ACC112 (cell line): ENCODE data around the gene ZNF549.
"Not testable (repeated sequence)": the region's sequence is repeated elsewhere in the genome, so short reads cannot be mapped to it uniquely, and the experiment has no call there.

Source experiments
- H2AFZ ChIP-seq: fragments of 200-600 bp; sonication (generic); one replicate; pipeline ENCODE4 v1.6.0; 2017; ENCODE audit warnings: antibody characterized with exemption, low read length; ENCODE audit not compliant: unreplicated experiment
- H3K27ac ChIP-seq: fragments of 200-600 bp; sonication (generic); 2 replicates; pipeline ENCODE4 v1.5.1; 2014; ENCODE audit warnings: low read depth, mild to moderate bottlenecking, antibody characterized with exemption, low read length, moderate library complexity
- H3K27me3 ChIP-seq: fragments of 200-600 bp; sonication (generic); 2 replicates; pipeline ENCODE4 v1.6.1; 2014; ENCODE audit warnings: mild to moderate bottlenecking, antibody characterized with exemption, low read length, moderate library complexity, mixed read lengths; ENCODE audit not compliant: insufficient read depth
- H3K36me3 ChIP-seq: fragments of 200-600 bp; sonication (generic); 2 replicates; pipeline ENCODE4 v1.6.1; 2016; ENCODE audit warnings: mild to moderate bottlenecking, antibody characterized with exemption, low read length, moderate library complexity, mixed read lengths; ENCODE audit not compliant: insufficient read depth
- H3K4me1 ChIP-seq: fragments of 200-600 bp; sonication (generic); one replicate; pipeline ENCODE4 v1.6.1; 2016; ENCODE audit warnings: low read length, mixed read lengths; ENCODE audit not compliant: insufficient read depth, unreplicated experiment, control insufficient read depth
- H3K4me3 ChIP-seq: fragments of 200-600 bp; sonication (generic); 2 replicates; pipeline ENCODE4 v1.5.1; 2014; ENCODE audit warnings: mild to moderate bottlenecking, low read depth, low read length
- H3K79me2 ChIP-seq: fragments of 200-600 bp; sonication (generic); one replicate; pipeline ENCODE4 v1.6.0; 2016; ENCODE audit warnings: low read length; ENCODE audit not compliant: control insufficient read depth, unreplicated experiment, insufficient read depth

The ZNF549 gene

GRCh38 chr19:57518021-57518420 is 9.1 kb upstream of the ZNF549 start:
- H3K79me2 ChIP-seq, H2AFZ ChIP-seq, H3K4me3 ChIP-seq, H3K27ac ChIP-seq, H3K4me1 ChIP-seq, H3K27me3 ChIP-seq: not testable (repeated sequence)
- peaks cover 15% of the 10 kb centered on the region for H3K36me3 ChIP-seq

DNA sequence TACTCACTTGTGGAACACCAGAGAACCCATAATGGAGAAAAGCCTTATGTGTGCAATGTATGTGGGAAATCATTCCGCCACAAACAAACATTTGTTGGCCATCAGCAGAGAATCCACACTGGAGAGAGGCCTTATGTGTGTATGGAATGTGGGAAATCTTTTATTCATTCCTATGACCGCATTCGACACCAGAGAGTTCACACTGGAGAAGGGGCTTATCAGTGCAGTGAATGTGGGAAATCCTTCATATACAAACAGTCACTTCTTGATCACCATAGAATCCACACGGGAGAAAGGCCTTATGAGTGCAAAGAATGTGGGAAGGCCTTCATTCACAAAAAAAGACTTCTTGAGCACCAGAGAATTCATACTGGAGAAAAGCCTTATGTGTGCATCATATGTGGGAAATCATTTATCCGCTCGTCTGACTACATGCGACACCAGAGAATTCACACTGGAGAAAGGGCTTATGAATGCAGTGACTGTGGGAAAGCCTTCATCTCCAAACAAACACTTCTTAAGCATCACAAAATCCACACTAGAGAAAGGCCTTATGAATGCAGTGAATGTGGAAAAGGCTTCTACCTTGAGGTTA is 10.9 kb downstream of the ZNF549 start:
- H2AFZ ChIP-seq: no peak overlapping the region
- no peak overlapping the region for H3K27ac ChIP-seq
- no peak overlapping the region for H3K4me3 ChIP-seq
- peaks cover 77% of the 10 kb centered on the region for H3K36me3 ChIP-seq
- H3K79me2 ChIP-seq: no peaks in the 10 kb centered on the region
- H3K4me1 ChIP-seq: no peaks in the 10 kb centered on the region
- no peaks in the 10 kb centered on the region for H3K27me3 ChIP-seq

DNA sequence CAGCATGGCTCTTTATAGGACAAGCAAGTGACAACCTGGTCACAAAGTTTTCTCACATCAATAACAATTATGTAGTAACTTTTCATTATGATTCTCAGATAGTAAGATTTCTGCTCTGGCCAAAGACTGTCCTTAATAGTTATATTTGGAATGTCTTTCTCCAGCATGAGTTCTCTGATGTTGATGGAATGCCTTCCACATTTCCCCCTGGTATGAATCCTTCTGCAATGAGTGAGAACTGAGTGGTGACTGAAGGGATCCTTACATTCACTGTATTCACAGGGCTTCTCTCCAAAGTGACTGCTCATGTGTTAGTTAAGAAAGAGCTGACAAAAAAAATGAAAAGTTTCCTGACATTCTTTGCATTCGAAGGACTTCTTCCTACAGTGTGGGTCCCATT is 19.4 kb downstream of the ZNF549 start:
- Histone ChIP-seq H3K27ac (no peak overlapping the region), H3K36me3 (peaks cover 93% of the 10 kb centered on the region), H2AFZ (no peak overlapping the region), H3K79me2 (no peaks in the 10 kb centered on the region), H3K27me3 (no peaks in the 10 kb centered on the region), H3K4me3 (no peak overlapping the region), H3K4me1 (no peaks in the 10 kb centered on the region)

DNA sequence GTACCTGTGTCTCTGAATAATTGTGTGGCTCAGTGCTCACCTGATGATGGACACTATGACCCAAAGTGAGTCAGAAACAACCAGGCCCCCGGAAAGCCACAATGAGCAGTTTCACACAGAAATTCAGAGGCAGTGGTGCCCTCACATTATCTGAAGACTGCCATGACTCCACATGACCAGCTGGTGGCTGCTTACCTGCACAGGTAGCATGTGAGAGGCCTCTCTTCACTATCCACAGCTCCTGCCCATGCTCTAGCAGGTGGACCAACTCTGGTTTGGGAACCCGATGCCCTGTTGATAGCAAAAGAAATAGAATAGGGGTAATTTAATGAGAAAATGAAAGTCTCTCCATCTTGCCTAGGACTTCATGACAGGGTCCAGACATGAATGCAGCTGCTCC is 25.3 kb downstream of the ZNF549 start:
- Histone ChIP-seq H3K79me2 (peaks cover 6% of the 10 kb centered on the region), H3K27me3 (no peaks in the 10 kb centered on the region), H2AFZ (no peak overlapping the region), H3K4me1 (no peaks in the 10 kb centered on the region), H3K36me3 (peaks cover 87% of the 10 kb centered on the region), H3K4me3 (no peak overlapping the region), H3K27ac (no peak overlapping the region)

DNA sequence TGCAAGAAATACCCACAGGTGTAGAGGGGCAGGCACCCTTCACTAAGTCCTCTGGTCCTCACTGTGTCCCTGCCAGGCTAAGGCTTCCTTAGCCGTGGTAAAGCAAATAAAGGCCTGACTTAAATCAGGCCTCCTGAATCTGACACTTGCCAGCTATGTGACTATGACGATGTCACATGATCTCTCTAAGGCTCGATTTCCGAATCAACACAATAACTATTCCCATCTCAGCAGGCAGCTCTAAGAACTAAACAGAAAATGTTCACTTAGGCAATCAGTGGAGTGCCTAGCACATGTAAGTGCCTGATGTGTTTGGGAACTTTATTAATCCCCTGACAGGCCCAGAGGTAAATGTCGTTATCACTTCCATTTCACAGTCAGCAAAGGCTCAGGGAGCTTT is 30.5 kb downstream of the ZNF549 start:
- peaks cover 8% of the 10 kb centered on the region for H3K4me1 ChIP-seq
- H3K79me2 ChIP-seq: peaks cover 20% of the 10 kb centered on the region
- H2AFZ ChIP-seq: no peak overlapping the region
- H3K36me3 ChIP-seq: peaks cover 37% of the 10 kb centered on the region
- no peak overlapping the region for H3K4me3 ChIP-seq
- no peak overlapping the region for H3K27ac ChIP-seq
- no peaks in the 10 kb centered on the region for H3K27me3 ChIP-seq

- no peak overlapping the region for H3K27ac ChIP-seq
- H2AFZ ChIP-seq: no peak overlapping the region
- peaks cover 20% of the 10 kb centered on the region for H3K79me2 ChIP-seq
Observed at GRCh38 chr19:57558525-57558924, 31.4 kb downstream of the ZNF549 start.

GRCh38 chr19:57559008-57559403 is 31.9 kb downstream of the ZNF549 start:
- peaks cover 20% of the 10 kb centered on the region for H3K79me2 ChIP-seq
- peak overlapping the region; percentile 56 for H2AFZ ChIP-seq
- H3K27ac ChIP-seq: peak overlapping the region; percentile 96; the same call in 1 of the 2 replicates
- H3K36me3 ChIP-seq: peaks cover 24% of the 10 kb centered on the region
- H3K4me3 ChIP-seq: peak overlapping the region; percentile 87
- H3K4me1 ChIP-seq: peaks cover 8% of the 10 kb centered on the region
- H3K27me3 ChIP-seq: no peaks in the 10 kb centered on the region

More at GRCh38 chr19:57558525-57558924, 31.4 kb downstream of the ZNF549 start:
- Histone ChIP-seq H3K36me3 (peaks cover 28% of the 10 kb centered on the region), H3K4me3 (peak overlapping the region; percentile 87), H3K27me3 (no peaks in the 10 kb centered on the region), H3K4me1 (peaks cover 8% of the 10 kb centered on the region)

DNA sequence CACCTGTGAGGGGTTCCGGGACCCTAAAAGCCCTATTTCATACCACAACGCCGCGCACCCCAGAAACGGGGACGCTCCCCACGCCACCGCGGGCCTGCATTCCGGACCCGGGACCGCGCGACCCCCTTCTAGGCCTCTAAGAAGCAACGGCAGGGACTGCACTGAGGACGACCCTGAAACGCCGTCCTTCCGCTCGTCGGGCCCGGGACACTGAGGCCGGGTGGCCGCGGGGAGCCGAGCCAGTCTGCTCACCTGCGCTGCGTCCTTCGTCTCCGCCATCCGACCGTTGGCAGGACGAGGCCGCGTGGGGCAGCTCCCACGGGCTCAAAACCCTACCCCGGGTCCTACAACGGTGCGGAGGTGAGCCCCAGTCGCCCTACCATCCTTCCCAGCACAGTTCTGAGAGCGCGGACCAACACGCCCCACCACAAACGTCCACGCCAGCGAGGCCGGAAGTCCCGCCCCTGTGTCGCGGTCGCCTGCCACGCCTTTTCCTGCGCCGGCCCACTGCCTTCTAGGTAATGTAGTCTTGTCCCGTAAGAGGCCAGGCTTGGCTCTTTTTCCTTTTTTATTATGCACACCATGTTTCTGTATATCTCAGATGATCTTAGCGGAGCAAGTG is 32.4 kb downstream of the ZNF549 start, which contains the start of gene ZNF550:
Gene ZNF550, minus strand, starts transcription at position 460 of the 622 bp plus-strand sequence. Its CDS starts 181 bp downstream, at position 279.
- H3K27ac ChIP-seq: peak within 1 kb of the TSS; percentile 96

GRCh38 chr19:57560049-57560491 is 32.9 kb downstream of the ZNF549 start:
- Histone ChIP-seq H3K4me1 (peaks cover 8% of the 10 kb centered on the region), H3K4me3 (peak overlapping the region; percentile 87), H2AFZ (peak overlapping the region; percentile 99), H3K27me3 (no peaks in the 10 kb centered on the region), H3K27ac (peak overlapping the region; percentile 96), H3K36me3 (peaks cover 14% of the 10 kb centered on the region), H3K79me2 (peaks cover 20% of the 10 kb centered on the region)

More for the DNA sequence above, 32.4 kb downstream of the ZNF549 start, which contains the start of gene ZNF550:
- Histone ChIP-seq H3K4me1 (peaks cover 8% of the 10 kb centered on the region), H3K4me3 (peak within 1 kb of the TSS; percentile 87), H3K79me2 (peaks cover 20% of the 10 kb centered on the region), H3K36me3 (peaks cover 19% of the 10 kb centered on the region), H3K27me3 (no peaks in the 10 kb centered on the region), H2AFZ (peak within 1 kb of the TSS; percentile 99)

- Histone ChIP-seq H3K27ac (no peak overlapping the region), H2AFZ (no peak overlapping the region), H3K4me3 (no peak overlapping the region), H3K79me2 (peaks cover 3% of the 10 kb centered on the region), H3K27me3 (no peaks in the 10 kb centered on the region), H3K4me1 (peaks cover 8% of the 10 kb centered on the region), H3K36me3 (no peaks in the 10 kb centered on the region)
Observed at GRCh38 chr19:57563547-57563946, 36.4 kb downstream of the ZNF549 start.
